SU-DHL-6 (cell line): ENCODE results near the gene DLG1.

Experiments used
- CTCF ChIP-seq: fragments of 200-600 bp; sonication (generic); IDR thresholded peaks from one replicate; pipeline ENCODE4 v1.5.1; 2017; ENCODE audit warnings: antibody characterized with exemption, mild to moderate bottlenecking, low read length, moderate library complexity; ENCODE audit not compliant: insufficient read depth, poor library complexity, severe bottlenecking
- EZH2phosphoT487 ChIP-seq: fragments of 200-600 bp; sonication (generic), shearing (Covaris generic); conservative IDR thresholded peaks from 2 replicates; pipeline ENCODE4 v1.6.1; 2018; ENCODE audit warnings: mild to moderate bottlenecking, antibody characterized with exemption, low read length, moderate library complexity, mixed read lengths

GRCh38 chr3:197027896-197028727, 270.3 kb downstream of the DLG1 start:
- TF ChIP-seq CTCF (no peak), EZH2phosphoT487 (no peak)
